ENCODE data around the gene OR2V1.
"Not testable (repeated sequence)": the region's sequence is repeated elsewhere in the genome, so short reads cannot be mapped to it uniquely, and the experiment has no call there.

OR2V1 gene

DNA sequence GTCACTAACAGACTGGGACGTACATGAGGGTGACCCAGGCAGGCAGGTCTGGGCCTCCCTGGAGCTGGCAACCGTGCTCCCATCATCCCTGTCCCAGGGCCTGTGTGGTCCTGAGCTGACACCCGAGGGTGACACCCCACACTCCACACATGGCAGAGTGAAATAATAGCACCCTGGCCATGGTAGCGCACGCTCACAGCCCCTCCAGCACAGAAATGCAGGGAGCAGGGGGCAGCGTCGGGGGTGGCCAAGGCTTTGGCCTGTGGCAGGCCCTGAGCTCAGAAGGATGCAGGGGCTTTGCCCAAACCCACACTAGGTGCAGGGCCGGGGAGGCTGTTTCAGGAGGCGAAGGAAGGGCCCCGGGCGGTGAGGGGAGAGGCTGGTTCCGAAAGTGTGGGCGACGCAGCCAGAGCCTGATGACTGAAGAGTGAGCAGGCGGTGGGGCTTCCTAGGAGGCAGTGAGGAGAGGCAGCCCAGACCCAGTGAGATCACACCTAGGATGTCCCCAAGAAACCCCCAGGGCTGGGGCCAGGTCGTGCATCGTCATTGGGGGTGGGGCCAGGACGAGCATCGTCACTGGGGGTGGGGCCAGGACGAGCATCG lies 29.3 kb upstream of the OR2V1 start:
- DNase-seq, result peak; percentile 84

DNA sequence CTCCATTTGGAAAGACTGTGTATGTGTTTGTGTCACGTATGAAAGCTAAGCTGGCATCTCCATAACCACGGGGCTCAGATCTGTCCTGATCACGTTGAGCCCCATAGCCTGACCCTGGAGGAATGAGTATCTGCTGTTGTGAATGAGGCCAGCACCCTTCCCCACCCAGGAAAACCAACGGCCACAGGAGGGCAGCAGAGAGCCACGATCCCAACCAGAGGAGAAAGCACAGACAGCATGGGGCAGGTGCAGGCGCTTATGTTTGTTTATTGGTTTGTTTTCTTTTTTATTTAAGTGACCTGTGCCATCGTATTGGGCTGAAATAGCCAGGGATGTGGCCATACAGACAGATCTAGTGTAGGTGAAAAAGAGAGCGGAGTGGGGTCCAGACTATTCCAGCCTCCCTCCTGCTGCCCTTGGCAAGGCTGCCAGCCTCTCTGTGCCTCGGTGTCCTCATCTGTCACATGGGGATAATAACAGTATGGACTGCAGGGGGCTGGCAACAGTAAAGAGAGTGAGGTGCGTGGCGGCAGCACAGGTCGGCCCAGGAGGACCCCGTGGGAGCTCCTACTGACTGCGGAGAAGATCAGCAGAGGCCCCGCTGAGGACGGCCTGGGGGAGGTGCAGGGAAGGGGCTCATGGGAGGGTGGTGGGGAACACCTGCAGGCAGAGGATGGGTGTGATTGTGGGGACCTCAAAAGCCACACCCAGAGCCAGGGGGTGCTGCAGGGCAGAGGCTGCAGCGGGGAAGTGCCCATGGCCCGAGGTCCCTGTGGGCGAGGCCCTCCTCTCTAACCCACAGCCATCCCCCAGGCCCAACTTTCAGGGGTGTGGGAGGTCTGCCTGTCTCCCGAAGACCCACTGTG lies 28.6 kb upstream of the OR2V1 start:
- DNase-seq, result peak; percentile 94

DNA sequence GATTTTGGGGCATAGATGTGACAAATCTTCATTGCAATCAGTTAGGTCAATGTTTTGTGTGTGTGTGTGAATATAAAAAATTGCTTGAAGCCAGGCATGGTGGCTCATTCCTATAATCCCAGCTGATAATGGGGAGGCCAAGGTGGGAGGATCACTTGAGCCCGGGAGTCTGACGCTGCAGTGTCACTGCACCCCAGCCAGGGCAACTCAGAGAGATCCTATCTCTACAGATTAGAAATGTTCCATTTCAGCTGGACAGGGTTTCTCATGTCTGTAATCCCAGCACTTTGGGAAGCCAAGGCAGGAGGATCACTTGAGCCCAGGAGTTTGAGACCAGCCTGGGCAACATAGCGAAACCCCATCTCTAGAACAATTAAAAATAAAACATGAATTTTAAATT lies 27.9 kb upstream of the OR2V1 start:
- no peak for DNase-seq

DNA sequence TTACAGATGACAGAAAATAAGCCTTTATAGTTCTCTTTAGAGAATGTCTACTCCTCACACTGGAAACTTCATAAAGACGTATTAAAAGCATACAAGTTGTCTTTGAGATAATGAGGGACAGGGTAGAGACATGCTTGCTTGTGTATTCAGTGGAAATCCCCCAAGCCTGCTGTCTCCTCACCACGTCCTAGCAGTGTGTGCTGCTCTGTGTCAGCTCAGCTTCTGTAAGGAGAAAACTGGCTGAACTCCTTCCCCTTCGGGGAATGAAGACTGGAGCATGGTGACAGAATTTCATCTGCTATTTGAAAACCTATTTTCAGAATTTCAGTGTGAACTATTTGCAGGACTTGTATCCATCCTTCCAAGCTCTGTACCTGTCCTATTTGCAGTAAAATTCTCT lies 25.8 kb upstream of the OR2V1 start:
- DNase-seq, result no peak

DNA sequence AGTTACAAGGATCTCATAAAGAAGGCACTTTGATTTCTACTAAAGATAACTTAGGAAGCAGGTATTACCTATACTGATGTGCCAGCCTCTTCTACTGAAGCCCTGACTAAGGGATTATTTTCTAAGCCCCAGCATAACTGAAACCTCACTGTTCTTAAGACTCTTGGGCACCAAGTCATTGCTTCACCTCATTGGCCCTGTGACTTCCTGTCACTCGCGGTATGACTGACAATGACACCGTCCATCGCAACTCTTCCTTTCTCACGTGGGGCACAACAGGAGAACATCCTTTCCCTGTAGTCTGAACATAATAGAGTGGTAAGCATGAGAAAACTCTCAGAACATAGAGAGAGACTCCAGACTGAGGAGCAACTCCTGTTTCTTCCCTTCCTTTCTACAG lies 22.8 kb upstream of the OR2V1 start:
- DNase-seq, result no peak

DNA sequence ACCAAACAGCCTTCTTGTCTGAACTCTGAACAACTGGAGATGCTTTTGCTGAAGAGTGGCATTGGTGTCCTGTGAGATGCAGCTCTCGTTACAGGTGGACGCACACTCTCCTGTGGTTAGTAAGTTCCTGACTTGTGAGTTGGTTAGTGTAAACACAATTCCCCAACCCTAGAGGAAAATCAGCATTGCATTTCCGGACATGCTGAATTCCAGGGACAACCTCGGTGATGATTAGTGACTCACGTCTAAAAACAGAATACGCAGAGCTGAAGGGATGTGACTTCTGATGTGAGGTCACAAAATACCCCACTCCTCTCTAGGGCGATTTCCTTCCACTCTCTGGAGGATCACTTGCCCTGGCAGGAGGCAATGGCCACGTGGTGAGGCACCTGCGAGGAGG lies 21.4 kb upstream of the OR2V1 start:
- no peak for DNase-seq

DNA sequence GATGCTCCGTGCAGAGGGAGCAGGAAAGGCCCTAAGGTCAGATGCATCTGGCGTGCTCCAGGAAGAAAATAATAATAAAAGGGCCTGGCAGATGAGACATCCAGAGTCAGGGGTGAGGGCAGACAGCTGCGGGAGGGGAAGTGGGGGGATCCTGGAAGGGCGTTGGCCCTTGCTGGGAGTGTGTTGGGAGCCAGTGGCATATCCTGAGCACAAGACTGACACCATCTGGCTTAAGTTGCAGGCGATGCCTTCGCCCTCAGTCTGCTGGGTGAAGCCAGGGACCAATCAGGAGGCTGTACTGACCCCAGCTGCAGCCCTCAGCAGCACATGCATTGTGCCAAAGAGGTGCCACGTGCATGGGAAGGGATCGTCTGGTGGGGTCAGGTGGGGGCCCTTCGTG lies 20.2 kb upstream of the OR2V1 start:
- no peak for DNase-seq

DNA sequence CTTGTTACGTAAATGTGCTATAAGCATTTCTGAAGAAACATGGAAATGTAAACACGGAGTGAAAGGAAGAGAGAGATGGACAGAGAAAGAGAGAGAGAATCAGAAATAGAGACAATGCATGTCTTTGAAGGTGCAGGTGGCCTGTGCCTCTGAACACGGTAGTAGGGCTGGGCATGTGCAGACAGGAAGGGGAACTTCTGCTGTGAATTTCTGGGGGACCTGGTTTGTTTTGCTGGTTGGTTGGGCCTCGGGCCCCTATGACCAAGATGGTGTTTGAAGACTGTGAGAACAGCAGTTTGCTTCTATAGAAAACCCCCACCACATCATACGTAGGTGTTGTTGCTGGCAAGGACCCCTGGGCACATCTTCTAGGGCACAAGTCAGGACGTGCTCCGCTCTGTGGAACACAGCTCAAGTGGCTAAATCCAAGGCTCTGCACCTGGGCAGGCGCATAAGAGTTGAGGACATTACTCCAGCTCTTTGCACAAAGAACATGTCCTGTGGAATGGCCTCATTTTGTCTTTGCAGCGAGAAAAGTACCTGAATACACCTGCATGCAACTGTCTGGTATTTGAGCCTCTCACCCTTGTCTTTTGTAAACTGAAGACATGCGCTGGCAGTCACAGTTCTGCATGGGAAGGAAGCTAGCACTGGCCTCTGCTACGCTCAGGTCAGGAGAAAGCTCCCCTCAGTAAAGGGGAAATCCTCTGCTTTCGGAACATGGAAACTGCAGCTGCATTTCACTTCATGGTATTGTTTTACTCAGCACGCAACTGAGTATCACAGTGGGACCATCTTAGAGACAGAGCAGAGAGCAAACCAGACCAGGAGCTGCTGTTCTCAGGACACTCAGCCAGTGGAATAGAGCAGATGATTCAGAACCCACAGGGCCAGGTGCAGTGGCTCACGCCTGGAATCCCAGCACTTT lies 19.1 kb upstream of the OR2V1 start:
- no peak for DNase-seq

DNA sequence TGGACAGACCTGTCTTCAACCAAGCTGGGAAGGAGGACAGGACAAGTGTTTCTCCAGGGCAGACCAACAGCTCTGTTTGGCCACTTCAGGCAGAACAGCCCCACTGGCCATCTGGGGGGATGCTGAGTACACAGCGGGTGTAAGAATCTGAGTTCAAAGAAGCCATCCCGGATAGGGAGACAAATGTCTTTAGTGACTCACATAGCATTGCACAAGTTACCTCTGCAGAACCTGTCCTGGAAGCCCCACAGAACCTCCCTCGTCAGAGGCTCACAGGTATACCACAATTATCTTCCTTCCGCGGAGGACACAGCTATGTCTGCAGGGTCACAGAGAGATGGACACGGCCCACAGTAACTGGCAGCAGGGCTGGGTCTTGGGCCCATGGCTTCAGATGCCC lies 18.4 kb upstream of the OR2V1 start:
- no peak for DNase-seq

DNA sequence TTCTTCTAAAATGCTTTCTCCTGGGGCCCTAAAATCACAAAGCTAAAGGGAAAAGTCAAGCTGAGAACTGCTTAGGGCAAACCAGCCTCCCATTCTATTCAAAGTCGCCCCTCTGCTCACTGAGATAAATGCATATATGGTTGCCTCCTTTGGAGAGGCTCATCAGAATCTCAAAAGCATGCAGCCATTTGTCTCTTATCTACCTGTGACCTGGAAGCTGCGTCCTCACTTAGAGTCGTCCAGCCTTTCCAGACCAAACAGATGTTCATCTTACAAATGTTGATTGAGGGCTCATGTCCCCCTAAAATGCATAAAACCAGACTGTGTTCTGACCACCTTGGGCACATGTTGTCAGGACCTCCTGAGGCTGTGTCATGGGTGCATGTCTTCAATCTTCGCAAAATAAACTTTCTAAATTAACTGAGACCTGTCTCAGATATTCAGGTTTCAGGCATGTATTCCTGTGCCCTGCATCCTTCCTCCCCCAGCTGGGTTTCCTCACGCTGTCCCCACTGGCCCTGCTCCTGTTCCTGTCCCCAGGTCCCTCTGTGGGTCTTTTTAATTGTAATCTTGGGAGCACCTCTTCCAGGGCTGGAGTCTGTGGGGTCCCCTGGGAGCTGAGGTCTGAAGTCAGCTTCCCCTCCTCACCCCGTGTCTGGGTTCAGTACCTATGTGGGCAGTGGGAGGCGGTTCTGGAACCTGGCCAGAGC lies 16.1 kb upstream of the OR2V1 start, which contains the start of gene OR2V2:
Gene OR2V2 (plus strand): TSS at position 660 of the 710 bp plus-strand sequence. CDS start 7,357 bp downstream, outside the sequence.
- not testable (repeated sequence) for DNase-seq

DNA sequence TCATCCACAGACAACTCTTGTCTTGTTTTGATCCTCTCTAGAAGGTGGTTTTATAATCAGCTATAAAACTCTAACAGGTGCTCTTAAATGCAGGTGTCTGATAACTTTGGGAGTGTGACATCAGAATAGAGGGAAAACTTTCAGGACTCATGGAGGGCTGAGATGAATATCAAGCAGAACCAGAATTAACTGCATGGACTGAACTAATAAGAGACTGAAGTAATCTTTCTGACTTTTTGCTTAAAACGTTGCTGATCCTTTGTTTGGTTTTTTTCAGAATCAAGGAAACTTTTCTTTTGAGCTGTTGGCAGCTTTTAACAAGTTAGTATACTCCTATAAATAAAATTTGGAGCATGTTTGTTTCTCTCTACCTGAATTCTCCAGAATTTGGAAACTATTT lies 14.2 kb upstream of the OR2V1 start:
- DNase-seq, result no peak

DNA sequence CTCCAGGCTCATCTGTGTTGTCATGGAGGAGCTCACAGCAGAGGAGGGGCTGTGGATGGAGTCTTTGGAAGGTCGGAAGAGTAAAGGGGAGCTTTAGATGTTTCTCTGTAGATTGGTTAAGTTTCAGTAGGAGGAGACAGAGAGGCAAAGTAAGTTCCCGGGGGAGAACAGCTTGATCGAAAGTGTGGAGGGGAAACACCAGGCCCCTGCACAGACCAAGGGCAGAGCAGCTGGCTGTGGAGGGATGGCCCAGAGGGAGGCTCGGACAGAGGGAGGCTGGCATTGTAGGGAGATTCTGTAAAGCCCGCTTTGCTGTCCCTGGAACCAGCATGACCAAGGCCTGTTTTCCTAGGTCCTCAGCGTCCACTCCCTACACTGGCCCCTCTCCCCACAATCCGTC lies 11.1 kb upstream of the OR2V1 start:
- no peak for DNase-seq

DNA sequence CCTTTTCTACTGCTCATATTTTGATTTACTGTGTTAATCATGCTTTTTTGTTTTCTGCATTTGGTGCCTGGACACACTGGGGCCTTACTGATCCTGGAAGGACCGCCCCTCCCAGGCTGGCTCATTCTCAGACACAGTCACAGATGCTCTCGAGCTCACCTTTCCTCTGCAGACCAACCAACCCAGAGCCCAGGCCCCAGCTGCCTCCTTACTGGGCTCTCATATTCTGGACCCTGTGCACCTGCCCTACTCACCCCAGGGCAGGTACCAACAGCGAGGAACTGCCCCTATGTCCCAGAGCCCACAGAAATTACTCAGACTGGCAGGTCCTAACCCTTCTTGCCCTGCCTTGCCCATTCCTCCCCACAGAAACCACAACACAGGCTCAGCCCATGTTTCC lies 9.8 kb upstream of the OR2V1 start:
- no peak for DNase-seq

DNA sequence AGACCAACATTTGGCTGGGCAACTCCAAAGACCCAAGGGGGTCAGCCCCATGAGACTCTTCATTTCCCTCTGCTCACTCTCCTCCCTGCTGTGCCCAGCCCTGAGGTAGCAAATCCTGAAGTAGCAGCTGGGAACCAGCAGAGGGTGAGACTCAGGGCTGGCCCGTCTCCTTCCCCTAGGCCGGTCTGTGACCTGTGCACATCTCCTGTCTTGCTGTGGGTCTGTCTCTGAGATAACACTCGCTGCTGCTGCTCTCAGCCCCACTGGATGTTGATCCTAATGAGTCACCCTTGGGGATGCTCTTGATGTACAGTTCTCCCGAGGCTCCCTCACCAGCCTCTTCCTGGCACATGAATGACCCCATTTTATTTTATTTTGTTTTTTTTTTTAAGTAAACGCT lies 7.3 kb upstream of the OR2V1 start:
- DNase-seq, result no peak

DNA sequence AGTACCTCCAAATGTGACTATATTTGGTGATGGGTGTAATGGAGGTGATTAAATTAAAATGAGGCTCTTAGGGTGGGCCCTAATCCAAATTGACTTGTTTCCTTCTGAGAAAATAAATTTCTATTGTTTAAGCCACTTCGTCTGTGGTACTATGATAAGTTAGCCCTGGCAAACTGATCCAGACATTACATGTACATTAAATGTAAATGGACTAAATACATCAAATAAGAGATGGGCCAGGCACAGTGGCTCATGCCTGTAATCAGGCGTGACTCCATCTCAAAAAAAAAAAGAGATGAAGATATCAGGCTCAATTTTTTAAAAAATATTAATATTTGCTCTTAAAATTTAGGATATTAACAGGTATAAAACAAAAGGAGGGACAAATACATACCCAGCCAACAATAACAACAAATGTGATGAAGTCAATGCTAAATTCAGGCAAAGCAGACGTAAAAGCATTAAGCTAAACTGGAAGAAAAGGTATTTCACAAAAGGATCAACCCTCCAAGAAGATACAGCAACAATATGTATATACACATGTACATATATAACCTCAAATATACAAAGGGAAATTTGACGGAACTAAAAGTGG lies 5.5 kb upstream of the OR2V1 start:
- DNase-seq, result no peak

DNA sequence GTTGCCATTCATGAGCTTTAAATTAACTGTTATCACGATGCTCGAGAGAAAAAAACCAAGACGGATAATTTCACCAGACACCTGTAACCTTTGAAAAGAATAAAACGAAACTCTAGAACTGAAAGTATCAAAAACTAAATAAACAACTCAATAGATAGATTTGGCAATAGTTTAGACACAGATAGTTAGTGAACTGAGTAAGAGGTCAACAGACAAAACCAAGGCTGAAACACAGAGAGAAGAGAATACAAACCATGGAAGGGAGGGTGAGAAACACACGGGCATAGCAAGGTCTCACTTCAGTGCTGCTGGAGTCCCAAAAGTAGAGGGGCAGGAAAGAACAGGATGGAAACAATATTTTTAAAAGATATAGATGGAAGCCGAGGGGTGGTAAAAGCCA lies 3.3 kb upstream of the OR2V1 start:
- no peak for DNase-seq

DNA sequence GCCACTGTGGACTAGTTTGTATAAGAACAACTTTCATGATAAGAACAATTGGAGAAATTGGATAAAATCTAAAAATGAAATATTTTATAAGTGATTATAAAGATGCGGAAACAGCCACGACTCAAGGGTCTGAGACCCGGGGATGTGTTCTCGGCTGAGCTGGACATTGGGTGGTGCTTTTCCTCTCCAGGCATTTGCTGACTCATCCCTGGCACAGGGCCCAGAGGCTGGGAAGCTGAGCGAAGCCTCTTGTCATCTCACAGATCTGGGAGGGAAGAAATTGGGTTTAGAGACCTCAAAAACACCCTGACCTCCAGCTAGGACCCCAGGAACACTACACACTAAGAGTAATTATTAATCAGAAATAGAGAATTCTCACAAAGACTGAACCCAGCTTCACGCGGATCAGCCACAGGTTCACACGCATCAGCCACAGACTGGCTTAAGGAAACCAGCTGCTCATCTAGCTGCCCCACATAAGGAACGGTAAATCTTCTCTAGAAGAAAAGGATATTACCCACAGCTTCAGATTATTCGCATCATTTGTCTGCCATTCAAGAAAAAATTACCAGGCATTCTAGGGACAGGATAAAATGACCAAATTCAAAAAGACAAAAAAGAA lies 2.8 kb upstream of the OR2V1 start:
- DNase-seq, result no peak

DNA sequence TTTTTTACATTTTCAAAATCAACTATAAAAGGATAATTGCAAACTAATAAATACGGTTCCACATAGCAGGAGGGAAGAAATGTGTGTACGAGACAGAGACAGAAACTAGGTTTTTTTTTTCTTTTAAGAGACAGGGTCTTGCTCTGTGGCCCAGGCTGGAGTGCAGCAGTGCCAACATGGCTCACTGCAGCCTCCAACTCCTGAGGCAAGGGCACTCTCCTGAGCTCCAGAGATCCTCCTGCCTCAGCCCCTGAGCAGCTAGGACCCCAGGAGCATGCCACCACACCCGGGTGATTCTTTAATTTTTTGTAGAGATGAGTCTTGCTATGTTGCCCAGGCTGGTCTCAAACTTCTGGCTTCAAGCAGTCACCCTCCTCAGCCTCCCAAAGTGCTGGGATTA lies 2.1 kb upstream of the OR2V1 start:
- DNase-seq, result no peak

DNA sequence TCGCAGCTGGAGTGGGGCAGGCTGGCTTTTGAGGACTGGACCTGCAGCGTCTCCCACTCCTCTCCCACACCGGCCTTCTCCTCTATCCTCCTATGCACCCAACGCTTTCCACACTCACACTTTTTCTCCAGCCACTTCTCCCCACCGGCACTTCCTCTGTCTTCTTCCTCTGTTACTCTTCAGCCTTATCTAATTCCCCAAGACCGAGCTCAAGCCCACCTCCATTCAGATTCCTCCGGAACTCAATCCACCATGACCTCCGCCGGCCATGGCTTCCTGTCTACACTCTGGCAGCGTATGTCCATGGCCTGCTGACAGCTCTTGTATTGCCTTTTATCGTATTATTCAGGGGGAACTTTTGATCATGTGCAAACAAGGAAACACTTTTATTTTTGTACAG lies 545 bp upstream of the OR2V1 start:
- DNase-seq, result no peak

DNA sequence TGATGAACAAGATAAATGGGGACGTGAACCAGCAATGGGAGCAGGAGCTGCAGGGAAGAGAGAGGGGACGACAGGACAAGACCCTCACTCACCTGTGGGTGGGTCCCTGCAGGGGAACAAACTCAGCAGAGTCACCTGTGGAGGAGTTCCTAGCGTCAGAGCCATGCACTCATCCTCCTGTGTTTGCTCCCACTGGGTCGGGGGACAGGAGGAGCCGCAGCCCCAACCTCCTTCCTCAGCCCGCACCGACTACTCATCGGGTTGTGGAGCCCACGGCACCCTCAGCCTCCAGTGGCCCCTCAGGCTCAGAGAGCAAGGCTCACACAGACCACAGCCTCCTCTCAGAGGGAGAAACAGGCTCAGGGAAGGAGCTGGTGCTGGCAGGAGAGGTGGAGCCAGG lies 888 bp downstream of the OR2V1 start:
- not testable (repeated sequence) for DNase-seq

DNA sequence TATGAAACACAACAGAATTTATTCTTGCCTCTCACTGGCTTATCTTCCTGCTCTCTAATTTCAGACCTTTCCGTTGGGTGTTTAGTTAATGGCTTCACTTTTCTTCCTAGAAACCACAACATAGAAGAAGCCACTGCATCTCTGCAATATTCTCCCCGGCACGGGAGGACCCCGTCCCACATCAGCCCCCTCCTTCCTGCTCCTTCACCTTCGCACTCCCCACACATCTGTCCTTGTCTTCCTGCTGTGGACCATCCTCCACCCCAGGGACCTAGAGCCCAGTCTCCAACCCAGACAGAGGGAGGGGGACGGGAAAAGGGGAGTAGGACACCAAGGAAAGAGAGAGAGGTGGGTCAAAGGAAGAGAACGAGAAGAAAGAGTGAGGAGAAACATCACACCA lies 1.4 kb downstream of the OR2V1 start:
- no peak for DNase-seq

All from stimulated activated CD4-positive, alpha-beta T cell treated with anti-CD3 and anti-CD28 coated beads, Interleukin-4, amount 100 ng/mL, for 24 hours (primary cell).